Measurements from ENCODE around the gene SH3TC1. TPM values are rescaled to one million over a fixed set of nuclear protein-coding genes. Genes with fewer than 3 reads are reported as not detected.

The SH3TC1 gene
- total and polyA plus RNA-seq, 10 donors, result 23.3 to 157 (median 62.0) TPM

GRCh38 chr4:8211737-8212581 lies 12.9 kb downstream of the SH3TC1 start:
- peak overlapping the region in 1 of 8 donors; percentile 0 for H3K27ac ChIP-seq
- H3K9me3 ChIP-seq, result no peaks in the 10 kb centered on the region
- intact Hi-C loops (cut with DNase I; ENCODE audit: low total_unique reads), result no loop called here
- no peaks in the 10 kb centered on the region for H3K27me3 ChIP-seq (replicated peaks in 1 of 7)
- H3K4me1 ChIP-seq, result peaks cover 0 to 54% (median 3%) of the 10 kb centered on the region in 6 donors
- H3K4me3 ChIP-seq, result no peak overlapping the region
- TF ChIP-seq POLR2AphosphoS5 (IDR thresholded peaks at IDR 0.05), result peak in 1 of 3 donors; percentile 3
- TF ChIP-seq POLR2A (IDR thresholded peaks at IDR 0.05), result no peak
- no peak for DNase-seq
- 82 to 90% (median 84%) methylated on average over 9 to 22 of the region's 22 CpGs for WGBS, 5 donors
- peaks cover 0 to 89% (median 56%) of the 10 kb centered on the region in 6 donors for H3K36me3 ChIP-seq

GRCh38 chr4:8212622-8213021 lies 13.5 kb downstream of the SH3TC1 start:
- H3K4me1 ChIP-seq, result peaks cover 0 to 47% (median 3%) of the 10 kb centered on the region in 6 donors
- DNase-seq, result no peak
- H3K9me3 ChIP-seq, result no peaks in the 10 kb centered on the region
- H3K4me3 ChIP-seq, result no peak overlapping the region
- intact Hi-C loops (cut with DNase I; ENCODE audit: low total_unique reads), result no loop called here
- no peak for TF ChIP-seq CTCF (IDR thresholded peaks at IDR 0.05 in 8 of 11, conservative IDR thresholded peaks at IDR 0.05 in 3 of 11)
- no peak for TF ChIP-seq POLR2A (IDR thresholded peaks at IDR 0.05)
- TF ChIP-seq POLR2AphosphoS5 (IDR thresholded peaks at IDR 0.05), result no peak
- no peak overlapping the region for H3K27ac ChIP-seq
- H3K27me3 ChIP-seq (replicated peaks in 1 of 7), result no peaks in the 10 kb centered on the region
- 95 to 98% (median 97%) methylated on average over 7 to 12 of the region's 12 CpGs for WGBS, 5 donors
- peaks cover 0 to 89% (median 61%) of the 10 kb centered on the region in 6 donors for H3K36me3 ChIP-seq

GRCh38 chr4:8213121-8213520 lies 14.0 kb downstream of the SH3TC1 start:
- H3K27ac ChIP-seq, result no peak overlapping the region
- 65 to 84% (median 79%) methylated on average over 6 to 7 of the region's 7 CpGs for WGBS, 5 donors
- H3K4me3 ChIP-seq, result no peak overlapping the region
- no peak for TF ChIP-seq POLR2A (IDR thresholded peaks at IDR 0.05)
- H3K9me3 ChIP-seq, result no peaks in the 10 kb centered on the region
- H3K4me1 ChIP-seq, result peaks cover 0 to 42% (median 3%) of the 10 kb centered on the region in 6 donors
- no peaks in the 10 kb centered on the region for H3K27me3 ChIP-seq (replicated peaks in 1 of 7)
- peaks cover 0 to 89% (median 66%) of the 10 kb centered on the region in 6 donors for H3K36me3 ChIP-seq
- no peak for DNase-seq
- intact Hi-C loops (cut with DNase I; ENCODE audit: low total_unique reads), result no loop called here

- peaks cover 0 to 89% (median 66%) of the 10 kb centered on the region in 6 donors for H3K36me3 ChIP-seq
- no peak for TF ChIP-seq CTCF (IDR thresholded peaks at IDR 0.05 in 8 of 11, conservative IDR thresholded peaks at IDR 0.05 in 3 of 11)
- TF ChIP-seq POLR2AphosphoS5 (IDR thresholded peaks at IDR 0.05), result peak in 1 of 3 donors; percentile 13
Observed at GRCh38 chr4:8214136-8214535, 15.0 kb downstream of the SH3TC1 start.

GRCh38 chr4:8215001-8215427 lies 15.9 kb downstream of the SH3TC1 start:
- WGBS, 5 donors, result 70 to 87% (median 83%) methylated on average over 12 of the region's 12 CpGs
- H3K4me3 ChIP-seq, result no peak overlapping the region
- H3K27me3 ChIP-seq (replicated peaks in 1 of 7), result no peaks in the 10 kb centered on the region
- TF ChIP-seq POLR2AphosphoS5 (IDR thresholded peaks at IDR 0.05), result peak in 1 of 3 donors; percentile 53
- TF ChIP-seq POLR2A (IDR thresholded peaks at IDR 0.05), result no peak
- H3K9me3 ChIP-seq, result no peaks in the 10 kb centered on the region
- peak overlapping the region in 5 of 8 donors; percentile 6 to 35 (median 15) for H3K27ac ChIP-seq
- intact Hi-C loops (cut with DNase I; ENCODE audit: low total_unique reads), result no loop called here
- peaks cover 0 to 24% (median 0%) of the 10 kb centered on the region in 6 donors for H3K4me1 ChIP-seq
- DNase-seq, result no peak
- peaks cover 0 to 89% (median 67%) of the 10 kb centered on the region in 6 donors for H3K36me3 ChIP-seq

More at GRCh38 chr4:8214136-8214535, 15.0 kb downstream of the SH3TC1 start:
- Histone ChIP-seq H3K27ac (no peak overlapping the region), H3K4me1 (peaks cover 0 to 32% (median 0%) of the 10 kb centered on the region in 6 donors), H3K4me3 (no peak overlapping the region), H3K27me3 (replicated peaks in 1 of 7) (no peaks in the 10 kb centered on the region), H3K9me3 (no peaks in the 10 kb centered on the region)
- intact Hi-C loops (cut with DNase I; ENCODE audit: low total_unique reads), result no loop called here
- no peak for DNase-seq
- 86 to 90% (median 88%) methylated on average over 13 of the region's 13 CpGs for WGBS, 5 donors
